Stomach (tissue), 4 donors: ENCODE measurements around the gene PDE4DIP.
"Not testable (repeated sequence)": the region's sequence is repeated elsewhere in the genome, so short reads cannot be mapped to it uniquely, and the experiment has no call there.

Experiments
- EP300 ChIP-seq: sonication (generic); formaldehyde crosslinking; IDR thresholded peaks from one replicate; pipeline ENCODE4 v1.6.1; 2017; ENCODE audit warnings: antibody characterized with exemption
- POLR2AphosphoS5 ChIP-seq, 3 donors: sonication (generic); formaldehyde crosslinking; IDR thresholded peaks; one replicate each; pipeline ENCODE4 v1.6.1; 2016; ENCODE audit warnings: antibody characterized with exemption in 3 of 3
- TF ChIP-seq, protein P1 (sequence below), 7 experiments: fragments of 450-650 bp in 4 of 7; fragments of 200-600 bp in 3 of 7; sonication (generic) in 3 of 7; IDR thresholded peaks; one replicate each; pipeline ENCODE4 v1.5.1; 2016 to 2019; ENCODE audit warnings: antibody characterized with exemption in 7 of 7, control low read depth in 2 of 7, mild to moderate bottlenecking in 1 of 7

DNA sequence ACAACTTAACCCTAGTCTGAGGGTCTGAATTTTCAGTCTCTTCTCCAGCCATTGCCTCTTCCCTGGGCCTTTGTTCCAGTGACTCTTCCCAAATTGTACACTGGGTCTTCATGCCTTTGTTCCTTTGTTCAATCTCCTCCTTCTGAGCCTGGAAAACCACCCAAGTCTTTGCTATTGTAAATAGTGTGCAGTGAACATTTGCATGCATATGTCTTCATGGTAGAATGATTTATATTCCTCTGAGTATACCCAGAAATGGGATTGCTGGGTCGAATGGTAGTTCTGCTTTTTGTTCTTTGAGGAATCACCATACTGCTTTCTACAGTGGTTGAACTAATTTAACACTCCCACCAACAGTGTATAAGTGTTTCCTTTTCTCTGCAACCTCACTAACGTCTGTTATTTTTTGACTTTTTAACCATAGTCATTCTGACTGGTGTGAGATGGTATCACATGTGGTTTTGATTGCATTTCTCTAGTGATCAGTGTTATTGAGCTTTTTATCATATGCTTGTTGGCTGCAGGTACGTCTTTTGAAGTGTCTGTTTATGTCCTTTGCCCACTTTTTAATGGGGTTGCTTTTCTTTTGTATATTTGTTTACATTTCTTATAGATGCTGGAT lies 91.3 kb downstream of the PDE4DIP start:
- TF ChIP-seq EP300; POLR2AphosphoS5 (IDR thresholded peaks at IDR 0.05): not testable (repeated sequence)
- TF ChIP-seq, protein P1, sequence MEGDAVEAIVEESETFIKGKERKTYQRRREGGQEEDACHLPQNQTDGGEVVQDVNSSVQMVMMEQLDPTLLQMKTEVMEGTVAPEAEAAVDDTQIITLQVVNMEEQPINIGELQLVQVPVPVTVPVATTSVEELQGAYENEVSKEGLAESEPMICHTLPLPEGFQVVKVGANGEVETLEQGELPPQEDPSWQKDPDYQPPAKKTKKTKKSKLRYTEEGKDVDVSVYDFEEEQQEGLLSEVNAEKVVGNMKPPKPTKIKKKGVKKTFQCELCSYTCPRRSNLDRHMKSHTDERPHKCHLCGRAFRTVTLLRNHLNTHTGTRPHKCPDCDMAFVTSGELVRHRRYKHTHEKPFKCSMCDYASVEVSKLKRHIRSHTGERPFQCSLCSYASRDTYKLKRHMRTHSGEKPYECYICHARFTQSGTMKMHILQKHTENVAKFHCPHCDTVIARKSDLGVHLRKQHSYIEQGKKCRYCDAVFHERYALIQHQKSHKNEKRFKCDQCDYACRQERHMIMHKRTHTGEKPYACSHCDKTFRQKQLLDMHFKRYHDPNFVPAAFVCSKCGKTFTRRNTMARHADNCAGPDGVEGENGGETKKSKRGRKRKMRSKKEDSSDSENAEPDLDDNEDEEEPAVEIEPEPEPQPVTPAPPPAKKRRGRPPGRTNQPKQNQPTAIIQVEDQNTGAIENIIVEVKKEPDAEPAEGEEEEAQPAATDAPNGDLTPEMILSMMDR (IDR thresholded peaks at IDR 0.05) = not testable (repeated sequence)
